CD14-positive monocyte (primary cell): ENCODE measurements around the gene SIK2. TPM values are rescaled to one million over a fixed set of nuclear protein-coding genes. Genes with fewer than 3 reads are reported as not detected.

ENCODE experiments used
- DNase-seq, 3 donors: peaks; one replicate each; pipeline ENCODE4 v3.0.0-alpha.2; 2011 to 2022
- H2AFZ ChIP-seq: 2 replicates; pipeline ENCODE4 v1.6.0; 2012; ENCODE audit warnings: mild to moderate bottlenecking, low read depth, low read length, inconsistent platforms; ENCODE audit not compliant: insufficient read depth, poor library complexity, severe bottlenecking
- H3K27ac ChIP-seq, 2 donors: 1 replicate in 1 of 2; 2 replicates in 1 of 2; pipeline ENCODE4 v1.5.1; 2012 to 2013; ENCODE audit warnings: low read length in 2 of 2, control low read depth in 1 of 2, inconsistent platforms in 1 of 2, low read depth in 1 of 2, mild to moderate bottlenecking in 1 of 2
- H3K27me3 ChIP-seq, 2 donors: one replicate each; pipeline versions ENCODE4 v1.6.0 to v1.6.1; 2011 to 2013; ENCODE audit warnings: low read length in 2 of 2; ENCODE audit not compliant: control insufficient read depth in 2 of 2, insufficient read depth in 2 of 2
- H3K36me3 ChIP-seq, 2 donors: replicated peaks in 1 of 2; 1 replicate in 1 of 2; 2 replicates in 1 of 2; pipeline versions ENCODE4 v1.5.1 to v1.6.1; 2012 to 2013; ENCODE audit warnings: low read length in 2 of 2, control low read depth in 1 of 2, inconsistent platforms in 1 of 2, mild to moderate bottlenecking in 1 of 2; ENCODE audit not compliant: insufficient read depth in 2 of 2, control insufficient read depth in 1 of 2
- H3K4me1 ChIP-seq, 2 donors: 1 replicate in 1 of 2; 2 replicates in 1 of 2; pipeline versions ENCODE4 v1.5.1 to v1.6.1; 2012 to 2013; ENCODE audit warnings: low read length in 2 of 2, control low read depth in 1 of 2, inconsistent platforms in 1 of 2, mild to moderate bottlenecking in 1 of 2, moderate library complexity in 1 of 2; ENCODE audit not compliant: insufficient read depth in 2 of 2, control insufficient read depth in 1 of 2
- H3K4me2 ChIP-seq: replicated peaks from 2 replicates; pipeline ENCODE3; 2012; ENCODE audit warnings: low read length, moderate library complexity, mild to moderate bottlenecking; ENCODE audit not compliant: poor library complexity, severe bottlenecking; ENCODE audit errors: extremely low read depth
- H3K4me3 ChIP-seq, 3 experiments: fragments of 200-600 bp in 1 of 3; sonication (generic) in 1 of 3; replicated peaks in 1 of 3; 1 replicate in 2 of 3; 2 replicates in 1 of 3; pipeline ENCODE4 v1.5.1; 2011 to 2013; ENCODE audit warnings: low read length in 3 of 3, mild to moderate bottlenecking in 3 of 3, control low read depth in 2 of 3, low read depth in 2 of 3, inconsistent platforms in 1 of 3, moderate library complexity in 1 of 3
- H3K79me2 ChIP-seq: 2 replicates; pipeline ENCODE4 v1.6.0; 2012; ENCODE audit warnings: mild to moderate bottlenecking, control low read depth, inconsistent platforms, low read length, moderate library complexity; ENCODE audit not compliant: insufficient read depth
- H3K9ac ChIP-seq: 2 replicates; pipeline ENCODE4 v1.6.0; 2017; ENCODE audit warnings: low read length, mild to moderate bottlenecking; ENCODE audit not compliant: insufficient read depth, poor library complexity, severe bottlenecking
- H3K9me3 ChIP-seq, 2 donors: replicated peaks in 1 of 2; 1 replicate in 1 of 2; 2 replicates in 1 of 2; pipeline versions ENCODE4 v1.5.1 to v1.6.1; 2012 to 2013; ENCODE audit warnings: low read length in 2 of 2, control low read depth in 1 of 2; ENCODE audit not compliant: control insufficient read depth in 1 of 2, insufficient read depth in 1 of 2
- H4K20me1 ChIP-seq: 2 replicates; pipeline ENCODE4 v1.6.0; 2012; ENCODE audit warnings: mild to moderate bottlenecking, low read length, control low read depth, moderate library complexity; ENCODE audit not compliant: insufficient read depth
- H3K27ac Mint-ChIP-seq, 7 donors: one replicate each; pipeline ENCODE4 v1.8.0; 2020; ENCODE audit warnings: mild to moderate bottlenecking in 7 of 7, mixed read lengths in 7 of 7, moderate library complexity in 6 of 7, inconsistent platforms in 2 of 7
- H3K27me3 Mint-ChIP-seq, 3 donors: one replicate each; pipeline ENCODE4 v1.8.0; 2021 to 2022; ENCODE audit warnings: low read depth in 3 of 3, mild to moderate bottlenecking in 3 of 3, mixed read lengths in 3 of 3, moderate library complexity in 3 of 3, inconsistent platforms in 1 of 3
- H3K36me3 Mint-ChIP-seq, 2 donors: one replicate each; pipeline ENCODE4 v1.8.0; 2020; ENCODE audit warnings: mixed read lengths in 2 of 2, inconsistent platforms in 1 of 2, mild to moderate bottlenecking in 1 of 2
- H3K4me1 Mint-ChIP-seq: one replicate; pipeline ENCODE4 v1.8.0; 2020; ENCODE audit warnings: mild to moderate bottlenecking, mixed read lengths
- H3K4me3 Mint-ChIP-seq, 2 donors: one replicate each; pipeline ENCODE4 v1.8.0; 2020; ENCODE audit warnings: mild to moderate bottlenecking in 2 of 2, mixed read lengths in 2 of 2, moderate library complexity in 1 of 2
- H3K9me3 Mint-ChIP-seq, 7 donors: one replicate each; pipeline ENCODE4 v1.8.0; 2020 to 2022; ENCODE audit warnings: mixed read lengths in 7 of 7, mild to moderate bottlenecking in 6 of 7, moderate library complexity in 6 of 7, inconsistent platforms in 2 of 7
- WGBS: methylation state at CpG from one replicate; pipeline ENCODE4 v1.1.5; 2013; ENCODE audit warnings: missing lambda C conversion rate; ENCODE audit not compliant: insufficient coverage; 5-methylcytosine and 5-hydroxymethylcytosine counted together
- intact Hi-C, 2 donors: fragments of 100-400 bp; cut with micrococcal nuclease; formaldehyde crosslinking; loops; one replicate each; pipeline versions ENCODE4 v1.15.0 to v1.15.1; 2023
- polyA plus RNA-seq, 3 donors: library from polyadenylated mRNA; depleted of rRNA in 1 of 3; unstranded in 2 of 3; stranded (reverse) in 1 of 3; fragments of 300-500 nt in 2 of 3; fragments of >200 nt in 1 of 3; fragmentation: Illumina TruSeq in 2 of 3; gene quantifications; 1 replicate in 2 of 3; 2 replicates in 1 of 3; pipeline ENCODE4 v1.2.3, GENCODE V29; 2012 to 2021
- TF ChIP-seq, protein P1 (sequence below): fragments of 200-600 bp; IDR thresholded peaks from one replicate; pipeline ENCODE4 v1.8.0; 2022; ENCODE audit warnings: antibody characterized with exemption, mild to moderate bottlenecking

SIK2 gene
- polyA plus RNA-seq, 3 donors = 0.16 to 8.8 (median 0.23) TPM

DNA sequence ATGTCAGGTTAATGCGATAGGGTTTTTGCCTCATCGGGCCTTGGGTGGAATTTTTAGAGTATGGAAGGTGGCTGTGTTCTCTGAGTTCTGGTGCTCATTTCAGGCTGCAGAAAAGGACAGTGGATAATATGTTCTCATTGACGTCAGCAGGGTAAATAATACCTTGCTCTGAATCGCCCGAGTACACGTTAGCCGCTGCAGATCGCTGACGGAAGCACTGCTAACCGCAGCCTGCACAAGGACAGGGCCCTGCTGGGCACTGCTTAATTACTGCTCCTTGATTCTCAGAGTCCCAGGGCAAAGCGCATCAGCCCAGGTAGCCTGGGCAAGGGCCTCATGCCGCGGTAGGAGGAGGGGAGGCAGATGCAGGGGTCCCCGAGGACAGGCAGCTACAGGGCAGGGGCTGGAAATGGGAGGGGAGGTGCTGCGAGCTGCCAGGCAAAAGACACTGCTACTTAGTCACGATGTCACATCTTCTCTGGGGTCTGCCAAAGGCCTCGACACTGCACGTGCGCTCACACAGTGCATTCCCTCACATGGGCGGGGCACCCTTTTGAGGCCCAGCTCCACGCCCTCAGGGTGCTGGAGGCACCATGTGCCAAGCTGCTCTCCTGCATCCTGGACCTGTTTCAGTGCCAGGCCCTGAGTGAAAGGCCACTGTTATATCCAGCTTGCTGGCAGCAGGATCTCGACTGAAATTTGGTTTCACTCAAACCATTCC, 128.8 kb downstream of the SIK2 start:
- Histone ChIP-seq H3K36me3 (peaks cover 12 to 20% of the 10 kb centered on the region in 2 donors), H3K9me3 (no peaks in the 10 kb centered on the region), H3K4me1 (no peaks in the 10 kb centered on the region), H3K27ac (no peak overlapping the region), H3K79me2 (no peaks in the 10 kb centered on the region), H2AFZ (no peak overlapping the region), H3K4me2 (no peak overlapping the region), H3K4me3 (no peak overlapping the region), H3K27me3 (no peaks in the 10 kb centered on the region), H3K9ac (no peak overlapping the region), H4K20me1 (no peaks in the 10 kb centered on the region)
- intact Hi-C loops = no loop called here
- TF ChIP-seq, protein P1, sequence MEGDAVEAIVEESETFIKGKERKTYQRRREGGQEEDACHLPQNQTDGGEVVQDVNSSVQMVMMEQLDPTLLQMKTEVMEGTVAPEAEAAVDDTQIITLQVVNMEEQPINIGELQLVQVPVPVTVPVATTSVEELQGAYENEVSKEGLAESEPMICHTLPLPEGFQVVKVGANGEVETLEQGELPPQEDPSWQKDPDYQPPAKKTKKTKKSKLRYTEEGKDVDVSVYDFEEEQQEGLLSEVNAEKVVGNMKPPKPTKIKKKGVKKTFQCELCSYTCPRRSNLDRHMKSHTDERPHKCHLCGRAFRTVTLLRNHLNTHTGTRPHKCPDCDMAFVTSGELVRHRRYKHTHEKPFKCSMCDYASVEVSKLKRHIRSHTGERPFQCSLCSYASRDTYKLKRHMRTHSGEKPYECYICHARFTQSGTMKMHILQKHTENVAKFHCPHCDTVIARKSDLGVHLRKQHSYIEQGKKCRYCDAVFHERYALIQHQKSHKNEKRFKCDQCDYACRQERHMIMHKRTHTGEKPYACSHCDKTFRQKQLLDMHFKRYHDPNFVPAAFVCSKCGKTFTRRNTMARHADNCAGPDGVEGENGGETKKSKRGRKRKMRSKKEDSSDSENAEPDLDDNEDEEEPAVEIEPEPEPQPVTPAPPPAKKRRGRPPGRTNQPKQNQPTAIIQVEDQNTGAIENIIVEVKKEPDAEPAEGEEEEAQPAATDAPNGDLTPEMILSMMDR = no peak
- no peaks in the 10 kb centered on the region for H3K4me1 Mint-ChIP-seq
- no peak overlapping the region for H3K27ac Mint-ChIP-seq
- no peak overlapping the region for H3K4me3 Mint-ChIP-seq
- peaks cover 31 to 37% of the 10 kb centered on the region in 2 donors for H3K36me3 Mint-ChIP-seq
- 98% methylated on average over 19 of the region's 22 CpGs for WGBS
- no peak for DNase-seq
- peaks cover 0 to 4% (median 0%) of the 10 kb centered on the region in 3 donors for H3K27me3 Mint-ChIP-seq
- H3K9me3 Mint-ChIP-seq = no peaks in the 10 kb centered on the region

DNA sequence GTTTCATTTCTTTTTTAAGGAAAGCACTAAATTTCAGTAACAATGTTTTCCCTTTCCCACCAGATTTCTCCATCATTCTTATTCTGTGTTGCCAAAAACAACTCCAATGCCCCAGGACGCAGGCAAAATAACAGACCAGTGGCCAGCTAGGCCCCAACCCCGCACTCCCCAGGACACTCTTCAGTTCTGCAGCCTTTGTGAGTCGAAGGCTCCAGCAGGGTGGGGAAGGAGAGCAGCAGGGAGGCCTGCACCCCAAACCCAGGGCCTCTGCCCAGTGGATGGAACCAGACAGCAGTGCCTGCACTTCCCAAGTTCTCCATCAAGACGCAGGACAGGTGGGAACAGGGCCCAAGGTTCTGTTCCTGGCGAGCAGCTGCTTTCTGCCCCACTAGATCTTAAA, 129.6 kb downstream of the SIK2 start:
- H3K9me3 Mint-ChIP-seq = no peaks in the 10 kb centered on the region
- H3K27me3 Mint-ChIP-seq = peaks cover 0 to 4% (median 0%) of the 10 kb centered on the region in 3 donors
- H3K4me3 Mint-ChIP-seq = no peak overlapping the region
- intact Hi-C loops = no loop called here
- DNase-seq = no peak
- no peak overlapping the region for H3K4me2 ChIP-seq
- no peaks in the 10 kb centered on the region for H3K79me2 ChIP-seq
- no peaks in the 10 kb centered on the region for H3K27me3 ChIP-seq
- TF ChIP-seq, protein P1 = no peak
- H3K27ac ChIP-seq = no peak overlapping the region
- H3K36me3 Mint-ChIP-seq = peaks cover 24 to 29% of the 10 kb centered on the region in 2 donors
- no peaks in the 10 kb centered on the region for H4K20me1 ChIP-seq
- no peaks in the 10 kb centered on the region for H3K9me3 ChIP-seq
- H2AFZ ChIP-seq = no peak overlapping the region
- peaks cover 7 to 14% of the 10 kb centered on the region in 2 donors for H3K36me3 ChIP-seq
- no peaks in the 10 kb centered on the region for H3K4me1 Mint-ChIP-seq
- H3K4me1 ChIP-seq = no peaks in the 10 kb centered on the region
- H3K4me3 ChIP-seq = no peak overlapping the region
- no peak overlapping the region for H3K9ac ChIP-seq
- 97% methylated on average over 5 of the region's 5 CpGs for WGBS
- peak overlapping the region in 2 of 7 donors; percentile 50 for H3K27ac Mint-ChIP-seq
